Neural cell (in vitro differentiated cells): ENCODE measurements around the gene OS9. TPM values are rescaled to one million over a fixed set of nuclear protein-coding genes. Genes with fewer than 3 reads are reported as not detected.

Experiments used
- H2AFZ ChIP-seq: fragments of 200-600, 300-800 bp; sonication (generic), shearing (Covaris generic); 2 replicates; pipeline ENCODE4 v1.6.0; 2014; ENCODE audit warnings: low read depth, mild to moderate bottlenecking, antibody characterized with exemption, low read length, moderate library complexity
- H3F3A ChIP-seq: fragments of 200-600 bp; shearing (Covaris generic); 2 replicates; pipeline ENCODE4 v1.6.1; 2016; ENCODE audit warnings: mild to moderate bottlenecking, moderate library complexity, mixed read lengths, antibody characterized with exemption, low read length; ENCODE audit not compliant: insufficient read depth, poor library complexity, severe bottlenecking
- H3K27ac ChIP-seq: fragments of 200-600, 300-800 bp; sonication (generic), shearing (Covaris generic); 2 replicates; pipeline ENCODE4 v1.5.1; 2014; ENCODE audit warnings: mild to moderate bottlenecking, low read length, moderate library complexity
- H3K27me3 ChIP-seq: fragments of 300-800, 200-600 bp; sonication (generic), shearing (Covaris generic); 2 replicates; pipeline ENCODE4 v1.6.0; 2014; ENCODE audit warnings: mild to moderate bottlenecking, low read depth, low read length, moderate library complexity; ENCODE audit not compliant: insufficient read depth
- H3K36me3 ChIP-seq: fragments of 300-800, 200-600 bp; sonication (generic), shearing (Covaris generic); 2 replicates; pipeline ENCODE4 v1.5.1; 2014; ENCODE audit warnings: mild to moderate bottlenecking, antibody characterized with exemption, low read length, moderate library complexity; ENCODE audit not compliant: insufficient read depth
- H3K4me2 ChIP-seq: fragments of 300-800, 200-600 bp; sonication (generic), shearing (Covaris generic); 2 replicates; pipeline ENCODE4 v1.6.0; 2014; ENCODE audit warnings: mild to moderate bottlenecking, low read length
- H3K4me3 ChIP-seq: fragments of 300-800, 200-600 bp; sonication (generic), shearing (Covaris generic); 2 replicates; pipeline ENCODE4 v1.5.1; 2014; ENCODE audit warnings: mild to moderate bottlenecking, low read length, moderate library complexity
- H3K79me2 ChIP-seq: fragments of 200-600 bp; shearing (Covaris generic); replicated peaks from 2 replicates; pipeline ENCODE4 v1.6.0; 2014; ENCODE audit warnings: mild to moderate bottlenecking, low read length, moderate library complexity; ENCODE audit not compliant: insufficient read depth
- H3K9ac ChIP-seq: fragments of 300-800, 200-600 bp; sonication (generic), shearing (Covaris generic); 2 replicates; pipeline ENCODE4 v1.6.1; 2016; ENCODE audit warnings: mild to moderate bottlenecking, low read length, mixed read lengths
- H3K9me2 ChIP-seq: fragments of 200-600 bp; shearing (Covaris generic); 2 replicates; pipeline ENCODE4 v1.6.1; 2016; ENCODE audit warnings: mild to moderate bottlenecking, low read length, mixed read lengths; ENCODE audit not compliant: insufficient read depth
- H3K9me3 ChIP-seq: fragments of 200-600, 300-800 bp; sonication (generic), shearing (Covaris generic); 2 replicates; pipeline ENCODE4 v1.6.1; 2016; ENCODE audit warnings: mild to moderate bottlenecking, mixed run types, low read length, moderate library complexity, mixed read lengths
- H4K20me1 ChIP-seq: fragments of 200-600 bp; shearing (Covaris generic); 2 replicates; pipeline ENCODE4 v1.6.1; 2016; ENCODE audit warnings: mild to moderate bottlenecking, mixed run types; ENCODE audit not compliant: insufficient read depth
- CTCF ChIP-seq: fragments of 450-650 bp; IDR thresholded peaks from 2 replicates; pipeline ENCODE4 v1.5.1; 2014; ENCODE audit warnings: antibody characterized with exemption, mild to moderate bottlenecking, moderate library complexity; ENCODE audit not compliant: poor library complexity, severe bottlenecking
- EP300 ChIP-seq: fragments of 450-650 bp; conservative IDR thresholded peaks from 2 replicates; pipeline ENCODE4 v1.6.1; 2014; ENCODE audit warnings: antibody characterized with exemption, mild to moderate bottlenecking, moderate library complexity; ENCODE audit not compliant: poor library complexity, severe bottlenecking
- EZH2 ChIP-seq: fragments of 200-600, 300-800 bp; shearing (Covaris generic), sonication (generic); IDR thresholded peaks from 2 replicates; pipeline ENCODE4 v1.6.1; 2014; ENCODE audit warnings: antibody characterized with exemption, low read length, borderline replicate concordance, mild to moderate bottlenecking; ENCODE audit not compliant: insufficient read depth, poor library complexity, severe bottlenecking
- MXI1 ChIP-seq: fragments of 450-650 bp; conservative IDR thresholded peaks from 2 replicates; pipeline ENCODE4 v1.6.1; 2014; ENCODE audit warnings: antibody characterized with exemption, mild to moderate bottlenecking; ENCODE audit not compliant: poor library complexity, severe bottlenecking
- POLR2AphosphoS5 ChIP-seq: IDR thresholded peaks from 2 replicates; pipeline ENCODE4 v1.6.1; 2012
- RAD21 ChIP-seq: fragments of 450-650 bp; conservative IDR thresholded peaks from 2 replicates; pipeline ENCODE4 v1.6.1; 2014; ENCODE audit warnings: antibody characterized with exemption, mild to moderate bottlenecking, moderate library complexity
- REST ChIP-seq: IDR thresholded peaks from 2 replicates; pipeline ENCODE4 v1.6.1; 2012; ENCODE audit warnings: borderline replicate concordance
- SMC3 ChIP-seq: fragments of 450-650 bp; conservative IDR thresholded peaks from 2 replicates; pipeline ENCODE4 v1.6.1; 2014; ENCODE audit warnings: antibody characterized with exemption, mild to moderate bottlenecking, moderate library complexity; ENCODE audit not compliant: poor library complexity
- TAF1 ChIP-seq: IDR thresholded peaks from 2 replicates; pipeline ENCODE4 v1.6.1; 2012; ENCODE audit warnings: low read depth
- polyA plus RNA-seq: library from polyadenylated mRNA; depleted of rRNA; stranded (reverse); fragments of >200 nt; gene quantifications from 2 replicates; pipeline ENCODE4 v1.2.3, GENCODE V29; 2014

OS9 gene
- polyA plus RNA-seq, 1 donor from 2014 or later: 248 TPM

GRCh38 chr12:57761391-57761998, 67.6 kb downstream of the OS9 start (continued):
- TF ChIP-seq SMC3 (no peak), EP300 (no peak)

- Histone ChIP-seq H3K4me3 (no peak overlapping the region), H3F3A (no peaks in the 10 kb centered on the region), H3K36me3 (no peaks in the 10 kb centered on the region), H3K79me2 (no peaks in the 10 kb centered on the region), H3K4me2 (no peak overlapping the region), H3K27ac (no peak overlapping the region), H2AFZ (no peak overlapping the region), H3K9me3 (no peaks in the 10 kb centered on the region), H4K20me1 (no peaks in the 10 kb centered on the region), H3K9me2 (no peaks in the 10 kb centered on the region), H3K27me3 (peaks cover 52% of the 10 kb centered on the region), H3K9ac (no peak overlapping the region)
- TF ChIP-seq POLR2AphosphoS5 (no peak), REST (no peak), SMC3 (no peak)
These were observed 68.5 kb downstream of the OS9 start for GRCh38 chr12:57762463-57762862.

GRCh38 chr12:57763881-57764661, 70.1 kb downstream of the OS9 start:
- Histone ChIP-seq H2AFZ (no peak overlapping the region), H3K27me3 (peaks cover 55% of the 10 kb centered on the region), H3K9me3 (no peaks in the 10 kb centered on the region)

More at GRCh38 chr12:57763881-57764661, 70.1 kb downstream of the OS9 start:
- H3F3A ChIP-seq: no peaks in the 10 kb centered on the region
- H3K9ac ChIP-seq: no peak overlapping the region
- H3K27ac ChIP-seq: no peak overlapping the region
- no peaks in the 10 kb centered on the region for H3K9me2 ChIP-seq
- no peaks in the 10 kb centered on the region for H3K79me2 ChIP-seq
- H3K4me3 ChIP-seq: no peak overlapping the region
- TF ChIP-seq EP300 (no peak), REST (no peak), RAD21 (no peak), POLR2AphosphoS5 (no peak), SMC3 (no peak), CTCF (no peak), MXI1 (no peak), EZH2 (no peak), TAF1 (no peak)
- H3K36me3 ChIP-seq: no peaks in the 10 kb centered on the region
- no peak overlapping the region for H3K4me2 ChIP-seq
- H4K20me1 ChIP-seq: no peaks in the 10 kb centered on the region
